T-helper 2 cell treated with Interferon-gamma antibody and Interleukin-4, amounts not matched to agents 5 μg/mL and 100 μg/mL, for 36 hours (primary cell): ENCODE measurements around the gene NCOA3.
"Not testable (repeated sequence)": the region's sequence is repeated elsewhere in the genome, so short reads cannot be mapped to it uniquely, and the experiment has no call there.

Experiments
- DNase-seq: peaks from one replicate; pipeline ENCODE4 v3.0.0; 2021; ENCODE audit warnings: low spot score
- H3K27ac Mint-ChIP-seq: one replicate; pipeline ENCODE4 v1.8.0; 2021; ENCODE audit warnings: mild to moderate bottlenecking, mixed read lengths
- H3K27me3 Mint-ChIP-seq: one replicate; pipeline ENCODE4 v1.8.0; 2021; ENCODE audit warnings: low read depth, mixed read lengths
- H3K36me3 Mint-ChIP-seq: one replicate; pipeline ENCODE4 v1.8.0; 2021; ENCODE audit warnings: low read depth, mixed read lengths
- H3K4me1 Mint-ChIP-seq: one replicate; pipeline ENCODE4 v1.8.0; 2021; ENCODE audit warnings: low read depth, mixed read lengths
- H3K4me3 Mint-ChIP-seq: one replicate; pipeline ENCODE4 v1.8.0; 2022; ENCODE audit warnings: mild to moderate bottlenecking, moderate library complexity, mixed read lengths
- H3K9me3 Mint-ChIP-seq: one replicate; pipeline ENCODE4 v1.8.0; 2021; ENCODE audit warnings: mixed read lengths

NCOA3 gene

DNA sequence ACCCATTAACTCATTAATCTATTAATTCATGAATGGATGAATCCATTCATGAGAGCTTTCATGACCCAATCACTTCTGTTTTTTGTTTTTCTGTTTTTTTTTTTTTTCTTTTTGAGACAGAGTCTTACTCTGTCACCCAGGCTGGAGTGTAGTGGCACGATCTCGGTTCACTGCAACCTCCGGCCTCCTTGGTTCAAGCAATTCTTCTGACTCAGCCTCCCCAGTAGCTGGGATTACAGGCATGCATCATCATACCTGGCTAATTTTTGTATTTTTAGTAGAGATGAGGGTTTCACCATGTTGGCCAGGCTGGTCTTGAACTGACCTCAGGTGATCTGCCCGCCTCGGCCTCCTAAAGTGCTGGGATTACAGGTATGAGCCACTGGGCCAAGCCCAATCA is 39.8 kb upstream of the NCOA3 start:
- not testable (repeated sequence) for DNase-seq, H3K36me3 Mint-ChIP-seq, H3K27me3 Mint-ChIP-seq, H3K4me3 Mint-ChIP-seq, H3K27ac Mint-ChIP-seq, H3K9me3 Mint-ChIP-seq
- peaks cover 14% of the 10 kb centered on the region for H3K4me1 Mint-ChIP-seq

DNA sequence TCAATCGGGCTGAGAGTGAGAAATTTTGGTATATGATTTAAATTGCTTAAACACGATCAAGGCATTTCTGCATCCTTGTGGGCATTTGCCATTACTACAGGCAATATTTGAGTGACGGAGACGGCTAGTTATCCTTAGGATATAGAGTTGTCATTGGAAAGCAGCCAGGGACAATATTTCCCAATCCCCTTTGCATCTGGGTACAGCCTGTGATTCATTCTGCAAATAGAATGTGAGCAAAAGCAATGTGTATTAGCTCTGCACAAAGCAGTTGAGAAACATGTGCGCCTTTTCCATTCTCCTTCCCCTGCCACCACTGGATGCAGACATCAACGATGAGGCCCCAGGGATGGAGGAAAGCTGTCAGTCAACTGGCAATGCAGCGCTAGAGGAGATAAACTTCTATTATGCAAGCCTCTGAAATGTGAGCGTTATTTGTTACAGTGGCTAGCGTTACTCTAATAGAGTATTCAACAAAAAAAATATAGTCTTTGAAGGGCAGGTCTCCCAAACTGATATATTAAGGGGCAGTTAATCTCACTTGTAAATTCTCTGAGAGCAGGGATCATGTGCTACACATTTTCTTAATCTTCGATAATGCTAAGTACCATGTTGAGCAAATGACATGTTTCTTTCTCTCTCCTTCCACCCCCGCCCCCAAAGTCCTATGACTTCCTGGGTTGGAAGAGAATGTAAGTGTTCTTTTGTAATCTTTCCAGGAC is 37.1 kb upstream of the NCOA3 start:
- H3K27me3 Mint-ChIP-seq, result no peaks in the 10 kb centered on the region
- H3K4me1 Mint-ChIP-seq, result peaks cover 13% of the 10 kb centered on the region
- H3K4me3 Mint-ChIP-seq, result no peak overlapping the region
- no peaks in the 10 kb centered on the region for H3K36me3 Mint-ChIP-seq
- H3K9me3 Mint-ChIP-seq, result no peaks in the 10 kb centered on the region
- no peak for DNase-seq
- no peak overlapping the region for H3K27ac Mint-ChIP-seq

DNA sequence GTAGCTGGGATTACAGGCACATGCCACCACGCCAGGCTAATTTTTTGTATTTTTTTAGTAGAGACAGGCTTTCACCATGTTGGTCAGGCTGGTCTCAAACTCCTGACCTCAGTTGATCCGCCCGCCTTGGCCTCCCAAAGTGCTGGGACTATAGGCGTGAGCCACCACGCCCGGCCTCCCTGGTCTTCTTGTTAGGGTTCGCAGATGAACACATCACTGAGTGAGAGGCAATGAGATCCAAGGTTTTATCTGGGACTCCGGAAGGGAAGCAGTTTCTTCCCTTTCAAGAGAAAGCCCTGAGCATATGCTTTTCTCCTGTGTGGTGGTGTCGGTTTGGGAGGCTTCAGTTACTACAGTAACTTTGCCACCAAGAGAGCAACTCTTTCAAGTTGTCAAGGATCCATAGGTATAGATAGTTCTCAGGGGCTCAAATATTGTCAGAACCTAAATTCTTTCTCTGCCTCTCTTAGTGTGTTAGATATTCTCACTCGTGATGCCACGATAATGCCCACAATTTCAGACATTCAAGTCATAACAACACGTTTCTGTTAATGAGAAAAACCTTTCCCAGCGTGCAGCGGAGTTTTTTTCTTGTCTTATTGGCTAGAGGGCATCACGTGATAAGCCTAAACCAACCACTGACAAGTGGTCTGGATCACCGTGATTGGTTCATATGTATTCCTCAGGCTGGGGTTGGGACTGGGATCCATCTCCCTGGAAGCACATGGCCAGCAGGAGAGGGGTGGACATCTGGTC is 36.2 kb upstream of the NCOA3 start:
- Mint-ChIP-seq H3K4me3 (no peak overlapping the region), H3K4me1 (peaks cover 16% of the 10 kb centered on the region), H3K27ac (no peak overlapping the region), H3K36me3 (no peaks in the 10 kb centered on the region), H3K9me3 (no peaks in the 10 kb centered on the region), H3K27me3 (no peaks in the 10 kb centered on the region)
- no peak for DNase-seq

DNA sequence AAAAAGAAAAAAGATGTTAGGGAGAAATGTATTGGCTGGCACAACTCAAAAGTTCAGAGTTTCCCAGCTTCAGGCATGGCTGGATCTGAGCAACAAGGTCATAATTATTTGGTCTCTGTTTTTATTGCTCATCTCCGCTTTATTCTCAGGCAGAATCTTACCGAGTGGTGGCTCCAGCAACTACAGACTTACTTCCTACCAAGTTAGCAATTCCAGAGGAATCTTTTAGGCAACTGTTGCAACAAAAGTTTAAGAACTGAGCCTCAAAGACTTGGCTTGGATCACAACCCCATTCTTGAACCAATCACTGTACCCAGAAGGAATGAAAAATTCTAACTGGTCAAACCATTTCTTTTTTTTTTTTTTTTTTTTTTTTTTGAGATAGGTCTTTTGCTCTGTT is 35.5 kb upstream of the NCOA3 start:
- Mint-ChIP-seq H3K4me3 (no peak overlapping the region), H3K27me3 (no peaks in the 10 kb centered on the region), H3K4me1 (peaks cover 16% of the 10 kb centered on the region), H3K27ac (no peak overlapping the region), H3K9me3 (no peaks in the 10 kb centered on the region), H3K36me3 (no peaks in the 10 kb centered on the region)
- DNase-seq, result no peak

DNA sequence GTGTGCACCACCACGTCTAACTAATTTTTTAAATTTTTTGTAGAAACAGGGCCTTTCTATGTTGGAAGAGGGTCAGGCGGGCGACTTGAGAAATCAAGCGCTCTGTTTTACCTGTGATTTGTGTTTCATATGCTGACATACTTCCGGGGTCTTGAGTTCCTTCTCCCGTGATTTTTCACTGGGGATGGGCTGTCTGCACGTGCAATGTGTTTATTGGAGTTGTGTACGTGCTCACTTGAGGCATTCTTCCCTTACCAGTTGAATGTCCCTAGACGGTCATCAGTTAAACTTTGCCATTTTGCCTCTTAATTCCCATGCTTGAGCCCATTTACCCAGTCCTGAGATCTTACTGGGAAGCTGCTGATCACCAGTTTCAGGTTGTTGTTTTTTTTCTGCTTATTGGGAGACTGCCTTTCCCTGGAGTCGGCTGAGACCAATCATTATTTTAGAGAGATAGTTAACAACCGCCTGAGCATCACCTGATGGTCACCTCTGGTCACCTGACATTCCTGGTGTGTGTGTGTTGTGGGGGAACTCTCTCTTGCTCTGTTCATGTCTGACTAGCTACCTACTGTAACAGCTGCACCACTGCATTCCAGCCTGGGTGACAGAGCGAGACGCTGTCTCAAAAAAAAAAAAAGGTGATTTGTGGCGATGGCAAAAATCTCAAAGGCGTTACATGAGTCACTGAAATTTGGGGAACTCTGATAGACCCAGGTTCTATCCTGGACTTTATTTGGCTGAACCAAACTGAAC is 34.8 kb upstream of the NCOA3 start:
- Mint-ChIP-seq H3K9me3 (no peaks in the 10 kb centered on the region), H3K36me3 (no peaks in the 10 kb centered on the region), H3K27ac (no peak overlapping the region), H3K27me3 (no peaks in the 10 kb centered on the region), H3K4me3 (no peak overlapping the region), H3K4me1 (peaks cover 16% of the 10 kb centered on the region)
- DNase-seq, result no peak

DNA sequence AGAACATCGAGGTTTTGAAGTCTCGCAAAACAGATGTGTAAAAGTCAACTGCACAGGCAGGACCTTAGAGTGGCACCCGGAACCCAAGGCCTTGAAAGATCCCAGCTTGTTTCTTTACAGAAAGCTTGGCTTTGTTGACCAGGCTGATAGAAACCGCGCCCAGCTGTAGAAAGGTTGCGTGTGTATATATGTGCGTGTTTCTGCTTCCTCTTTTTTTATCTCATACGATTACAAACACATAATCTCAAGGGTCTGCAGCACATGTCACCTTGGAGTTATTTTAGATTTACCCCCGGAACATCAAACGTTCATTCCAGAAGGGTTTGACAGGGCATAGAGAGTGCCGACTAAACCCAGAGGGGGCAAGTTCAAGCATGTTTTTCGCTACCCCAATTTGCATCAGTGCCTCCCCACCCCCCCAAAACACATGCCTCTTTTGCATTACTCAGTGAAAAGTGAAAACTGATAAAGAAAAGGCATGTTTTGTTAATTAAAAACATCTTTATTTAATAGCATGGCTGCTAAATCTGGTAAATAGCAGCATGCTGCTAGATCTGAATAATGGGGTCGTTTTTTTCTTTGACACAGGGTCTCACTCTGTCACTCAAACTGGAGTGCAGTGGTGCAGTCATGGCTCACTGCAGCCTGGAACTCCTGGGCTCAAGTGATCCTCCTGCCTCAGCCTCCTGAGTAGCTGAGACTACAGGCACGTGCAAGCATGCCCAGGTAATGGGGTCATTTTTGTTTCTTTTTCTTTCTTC is 33.2 kb upstream of the NCOA3 start:
- Mint-ChIP-seq H3K27ac (no peak overlapping the region), H3K4me3 (no peak overlapping the region), H3K27me3 (no peaks in the 10 kb centered on the region), H3K9me3 (no peaks in the 10 kb centered on the region), H3K36me3 (no peaks in the 10 kb centered on the region), H3K4me1 (peaks cover 26% of the 10 kb centered on the region)
- DNase-seq, result no peak

DNA sequence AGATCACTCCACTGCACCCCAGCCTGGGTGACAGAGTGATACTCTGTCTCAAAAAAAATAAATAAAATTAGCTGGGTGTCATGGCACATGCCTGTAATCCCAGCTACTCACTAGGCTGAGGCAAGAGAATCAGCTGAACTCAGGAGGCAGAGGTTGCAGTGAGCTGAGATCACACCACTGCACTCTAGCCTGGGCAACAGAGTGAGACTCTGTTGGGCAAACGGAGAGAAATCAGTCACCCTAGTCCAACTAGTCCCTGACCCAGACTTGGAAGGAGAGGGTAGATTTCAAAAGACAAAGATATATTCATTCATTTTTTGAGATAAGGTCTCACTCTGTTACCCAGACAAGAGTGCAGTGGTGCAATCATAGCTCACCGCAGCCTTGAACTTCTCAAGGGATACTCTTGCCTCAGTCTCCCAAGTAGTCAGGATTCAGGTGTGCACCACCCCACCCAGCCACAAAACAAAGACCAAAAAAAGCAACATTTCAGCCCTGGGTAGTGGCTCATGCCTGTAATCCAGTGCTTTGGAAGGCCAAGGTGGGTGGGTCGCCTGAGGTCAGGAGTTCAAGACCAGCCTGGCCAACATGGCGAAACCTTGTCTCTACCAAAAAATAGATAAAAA is 26.2 kb upstream of the NCOA3 start:
- no peak for DNase-seq
- Mint-ChIP-seq H3K36me3 (no peaks in the 10 kb centered on the region), H3K4me1 (peaks cover 38% of the 10 kb centered on the region), H3K9me3 (no peaks in the 10 kb centered on the region), H3K27me3 (no peaks in the 10 kb centered on the region), H3K27ac (no peak overlapping the region), H3K4me3 (no peak overlapping the region)

DNA sequence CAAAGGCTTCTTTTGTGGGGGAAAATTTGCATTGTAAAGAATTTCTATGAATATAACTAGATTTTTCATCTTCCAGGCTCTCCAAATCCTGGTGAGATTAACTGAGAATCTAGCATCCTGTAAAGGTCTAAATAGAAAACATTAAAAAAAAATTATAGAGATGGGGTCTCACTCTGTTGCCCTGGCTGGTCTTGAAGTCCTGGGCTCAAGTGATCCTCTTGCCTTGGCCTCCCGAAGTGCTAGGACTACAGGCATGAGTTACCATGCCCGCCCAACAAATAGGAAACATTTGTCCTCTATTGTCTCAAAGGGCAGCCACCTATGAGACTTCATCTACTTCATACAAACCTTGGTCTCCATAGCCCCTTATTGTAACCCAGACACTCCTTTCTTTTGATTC is 25.2 kb upstream of the NCOA3 start:
- peak overlapping the region; percentile 37 for H3K27ac Mint-ChIP-seq
- H3K4me3 Mint-ChIP-seq, result no peak overlapping the region
- no peaks in the 10 kb centered on the region for H3K27me3 Mint-ChIP-seq
- no peaks in the 10 kb centered on the region for H3K36me3 Mint-ChIP-seq
- no peak for DNase-seq
- H3K9me3 Mint-ChIP-seq, result no peaks in the 10 kb centered on the region
- H3K4me1 Mint-ChIP-seq, result peaks cover 39% of the 10 kb centered on the region

DNA sequence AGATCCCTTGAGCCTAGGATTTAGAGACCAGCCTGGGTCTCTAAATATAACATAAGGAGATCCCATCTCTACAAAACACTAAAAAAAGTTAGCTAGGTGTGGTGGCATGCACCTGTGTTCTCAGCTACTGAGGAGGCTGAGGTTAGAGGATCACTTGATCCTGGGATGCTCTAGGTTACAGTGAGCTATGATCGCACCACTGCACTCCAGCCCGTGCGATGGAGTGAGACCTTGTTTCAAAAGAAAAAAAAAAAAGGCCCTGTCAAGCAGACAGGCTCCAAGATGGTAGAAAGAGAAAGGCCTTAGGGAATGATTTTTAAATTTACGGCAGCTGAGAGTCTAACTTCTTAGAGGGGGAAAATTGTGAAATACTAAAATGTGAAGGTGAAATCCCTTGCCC is 22.6 kb upstream of the NCOA3 start:
- H3K27me3 Mint-ChIP-seq, result no peaks in the 10 kb centered on the region
- H3K9me3 Mint-ChIP-seq, result no peaks in the 10 kb centered on the region
- DNase-seq, result no peak
- peak overlapping the region; percentile 45 for H3K27ac Mint-ChIP-seq
- peaks cover 37% of the 10 kb centered on the region for H3K4me1 Mint-ChIP-seq
- no peaks in the 10 kb centered on the region for H3K36me3 Mint-ChIP-seq
- H3K4me3 Mint-ChIP-seq, result no peak overlapping the region

DNA sequence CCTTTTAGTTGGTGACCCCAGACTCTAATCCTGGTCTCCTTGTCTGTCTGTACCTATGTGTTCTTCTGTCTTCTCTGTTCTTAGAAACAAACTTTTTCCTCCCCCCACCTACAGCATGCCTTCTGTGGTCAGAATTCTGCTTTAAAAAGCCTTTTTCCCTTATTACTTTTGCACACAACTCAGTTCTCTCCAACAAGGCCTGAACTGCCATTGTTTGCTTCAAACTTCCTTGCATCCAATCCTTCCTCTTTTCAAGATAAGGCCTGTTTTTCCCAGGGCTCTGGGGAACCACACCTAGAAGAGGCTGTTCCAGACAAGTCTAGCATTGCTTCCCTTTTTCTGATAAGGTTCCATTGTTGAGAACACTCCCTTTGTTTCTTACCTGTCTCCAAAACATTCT is 22.2 kb upstream of the NCOA3 start:
- Mint-ChIP-seq H3K4me1 (peaks cover 41% of the 10 kb centered on the region), H3K27ac (peak overlapping the region; percentile 70), H3K36me3 (no peaks in the 10 kb centered on the region), H3K9me3 (no peaks in the 10 kb centered on the region), H3K4me3 (no peak overlapping the region), H3K27me3 (no peaks in the 10 kb centered on the region)
- DNase-seq, result no peak

DNA sequence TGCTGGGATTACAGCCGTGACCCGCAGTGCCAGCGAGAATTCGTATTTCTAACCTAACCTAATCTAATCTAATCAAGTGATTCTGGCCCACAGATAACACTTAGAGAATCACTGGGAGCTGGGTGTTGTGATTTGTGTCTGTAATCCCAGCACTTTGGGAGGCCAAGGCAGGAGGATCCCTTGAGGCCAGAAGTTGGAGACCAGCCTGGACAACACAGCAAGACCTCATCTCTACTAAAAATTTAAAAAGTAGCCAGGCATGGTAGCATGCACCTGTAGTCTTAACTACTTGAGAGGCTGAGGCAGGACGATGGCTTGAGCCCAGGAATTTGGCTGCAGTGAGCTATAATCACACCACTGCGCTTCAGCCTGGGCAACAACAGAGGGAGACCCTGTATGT is 21.4 kb upstream of the NCOA3 start:
- no peak overlapping the region for H3K27ac Mint-ChIP-seq
- DNase-seq, result no peak

DNA sequence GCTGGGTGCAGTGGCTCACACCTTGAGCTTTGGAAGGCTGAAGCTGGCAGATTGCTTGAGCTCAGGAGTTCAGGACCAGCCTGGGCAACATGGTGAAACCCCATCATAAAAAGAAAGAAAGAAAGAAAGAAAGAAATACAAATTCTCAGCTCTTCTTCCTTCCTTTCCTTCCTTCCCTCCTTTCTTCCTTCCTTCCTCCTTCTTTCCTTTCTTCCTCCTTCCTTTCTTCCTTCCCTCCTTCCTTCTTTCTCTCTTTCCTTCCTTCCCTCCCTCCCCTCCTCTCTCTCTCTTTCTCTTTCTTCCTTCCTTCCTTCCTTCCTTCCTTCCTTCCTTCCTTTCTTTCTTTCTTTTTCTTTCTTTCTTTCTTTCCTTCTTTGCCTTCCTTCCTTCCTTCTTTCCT is 21.0 kb upstream of the NCOA3 start:
- no peaks in the 10 kb centered on the region for H3K36me3 Mint-ChIP-seq
- H3K4me1 Mint-ChIP-seq, result peaks cover 47% of the 10 kb centered on the region
- no peaks in the 10 kb centered on the region for H3K27me3 Mint-ChIP-seq
- no peaks in the 10 kb centered on the region for H3K9me3 Mint-ChIP-seq
- DNase-seq, result no peak
- peak overlapping the region; percentile 49 for H3K27ac Mint-ChIP-seq
- no peak overlapping the region for H3K4me3 Mint-ChIP-seq

More for the DNA sequence above, 21.4 kb upstream of the NCOA3 start:
- Mint-ChIP-seq H3K9me3 (no peaks in the 10 kb centered on the region), H3K4me1 (peaks cover 46% of the 10 kb centered on the region), H3K4me3 (no peak overlapping the region), H3K36me3 (no peaks in the 10 kb centered on the region), H3K27me3 (no peaks in the 10 kb centered on the region)

DNA sequence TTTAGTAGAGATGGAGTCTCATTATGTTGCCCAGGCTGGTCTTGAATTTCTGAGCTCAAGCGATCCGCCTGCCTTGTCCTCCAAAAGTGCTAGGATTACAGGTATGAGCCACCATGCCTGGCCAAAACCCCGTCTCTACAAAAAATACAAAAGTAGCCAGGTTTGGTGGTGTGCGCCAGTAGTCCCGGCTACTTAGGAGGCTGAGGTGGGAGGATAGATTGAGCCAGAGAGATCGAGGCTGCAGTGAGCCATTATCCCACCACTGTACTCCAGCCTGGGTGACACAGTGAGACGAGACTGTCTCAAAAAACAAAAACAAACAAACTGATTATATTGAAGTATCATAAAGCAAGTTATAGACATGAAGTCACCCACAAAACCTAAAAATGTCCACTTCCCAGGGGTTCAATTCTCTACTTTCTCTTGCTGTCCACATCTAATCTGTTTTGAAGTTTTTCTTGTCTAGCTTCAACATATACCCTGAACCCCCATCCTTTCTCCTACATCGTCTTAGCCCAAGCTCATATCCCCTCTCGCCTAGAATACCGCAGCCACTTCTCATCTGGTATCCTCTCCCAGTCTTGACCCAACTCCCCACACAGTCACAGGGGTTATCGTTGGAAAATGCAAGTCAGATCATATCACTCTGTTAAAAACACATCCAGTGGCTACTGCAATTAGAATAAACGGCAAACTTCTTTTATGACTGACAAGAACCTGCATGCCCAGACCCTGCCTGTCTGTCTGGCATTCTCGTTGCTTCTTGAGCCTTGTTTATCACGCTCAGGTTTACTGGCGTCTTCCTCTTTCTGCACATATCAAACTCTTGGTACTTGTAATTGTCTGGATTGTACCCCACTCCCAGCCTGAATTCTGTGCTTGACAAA is 20.1 kb upstream of the NCOA3 start:
- no peak for DNase-seq
- Mint-ChIP-seq H3K4me3 (no peak overlapping the region), H3K4me1 (peaks cover 47% of the 10 kb centered on the region), H3K27ac (peak overlapping the region; percentile 18), H3K36me3 (no peaks in the 10 kb centered on the region), H3K27me3 (no peaks in the 10 kb centered on the region), H3K9me3 (no peaks in the 10 kb centered on the region)
